Kidney (tissue), 14 donors: ENCODE results near the gene DTNBP1. TPM values are rescaled to one million over a fixed set of nuclear protein-coding genes. Genes with fewer than 3 reads are reported as not detected.

Experiments used
- DNase-seq, 5 donors: peaks; one replicate each; pipeline ENCODE4 v3.0.0-alpha.2; 2013 to 2020
- FAIRE-seq: peaks from 2 replicates; lab custom pipeline; 2012; peaks lifted over from hg19 to GRCh38; lab: Jason Lieb, UNC
- H3K27ac ChIP-seq, 2 donors: one replicate each; pipeline ENCODE4 v1.7.0; 2013; ENCODE audit warnings: low read depth in 2 of 2, low read length in 2 of 2, inconsistent platforms in 1 of 2
- H3K27me3 ChIP-seq: one replicate; pipeline ENCODE4 v1.7.1; 2013; ENCODE audit warnings: low read length, inconsistent platforms; ENCODE audit not compliant: control insufficient read depth, insufficient read depth
- H3K36me3 ChIP-seq, 3 donors: one replicate each; pipeline versions ENCODE4 v1.7.0 to v1.7.1; 2013; ENCODE audit warnings: low read length in 3 of 3, control low read depth in 1 of 3, inconsistent platforms in 1 of 3; ENCODE audit not compliant: insufficient read depth in 3 of 3, control insufficient read depth in 2 of 3
- H3K4me1 ChIP-seq, 3 donors: one replicate each; pipeline versions ENCODE4 v1.7.0 to v1.7.1; 2013; ENCODE audit warnings: low read length in 3 of 3, inconsistent platforms in 1 of 3, low read depth in 1 of 3; ENCODE audit not compliant: control insufficient read depth in 2 of 3, insufficient read depth in 2 of 3
- H3K4me3 ChIP-seq, 3 donors: one replicate each; pipeline versions ENCODE4 v1.7.0 to v1.8.1; 2013; ENCODE audit warnings: low read length in 3 of 3, control low read depth in 1 of 3, inconsistent platforms in 1 of 3
- H3K9ac ChIP-seq, 3 donors: one replicate each; pipeline versions ENCODE4 v1.7.0 to v1.7.1; 2013; ENCODE audit warnings: low read length in 3 of 3, control low read depth in 1 of 3, inconsistent platforms in 1 of 3
- H3K9me3 ChIP-seq, 3 donors: one replicate each; pipeline versions ENCODE4 v1.7.0 to v1.7.1; 2013; ENCODE audit warnings: low read length in 3 of 3, control low read depth in 1 of 3, inconsistent platforms in 1 of 3; ENCODE audit not compliant: control insufficient read depth in 2 of 3, insufficient read depth in 1 of 3
- CTCF ChIP-seq: IDR thresholded peaks from 3 replicates; pipeline ENCODE4 v1.5.1; 2012; ENCODE audit warnings: mild to moderate bottlenecking, moderate library complexity, borderline replicate concordance; ENCODE audit not compliant: insufficient read depth; ENCODE audit errors: extremely low read depth
- intact Hi-C: fragments of 100-400 bp; cut with DNase I; formaldehyde crosslinking; loops from one replicate; pipeline ENCODE4 v1.11.1; 2022
- polyA plus RNA-seq: library from polyadenylated mRNA; stranded (reverse); fragments of 350-450 nt; fragmentation: Illumina TruSeq; extraction: RNeasy Lipid Tissue Mini Kit (QIAGEN cat#74804); gene quantifications from one replicate; pipeline ENCODE4 v1.2.3, GENCODE V29; 2014; ENCODE audit warnings: low read depth, low replicate concordance; ENCODE audit not compliant: insufficient read depth
- total RNA-seq: library from RNA; stranded (reverse); fragmentation: NEBNext Ultra II Directional; extraction: Animal tissue kit (Norgen Biotek cat#: 25700); gene quantifications from one replicate; pipeline ENCODE4 v1.2.1, GENCODE V29; 2021
- donor health status: control.
- donor health status: control.
- donor health status: control.
- donor health status: control.
- donor health status: control.
- donor health status: DM: yes; HTN: yes; CAD: no.
- donor health status: Normal renal cell carcinoma (clear cell type).

Gene DTNBP1
- total and polyA plus RNA-seq, 2 donors from 2014 or later, result 25.2 to 36.2 TPM

- H3K27ac ChIP-seq, result peak overlapping the region; percentile 23 to 41
Observed at GRCh38 chr6:15521582-15521981, 141.2 kb downstream of the DTNBP1 start.

GRCh38 chr6:15520626-15521203 lies 142.1 kb downstream of the DTNBP1 start:
- peak in 1 of 5 donors; percentile 25 for DNase-seq
- Histone ChIP-seq H3K4me1 (peaks cover 0 to 32% (median 23%) of the 10 kb centered on the region in 3 donors), H3K9ac (no peak overlapping the region), H3K36me3 (peaks cover 0 to 30% (median 3%) of the 10 kb centered on the region in 3 donors), H3K27me3 (no peaks in the 10 kb centered on the region), H3K4me3 (no peak overlapping the region), H3K9me3 (no peaks in the 10 kb centered on the region), H3K27ac (no peak overlapping the region)
- intact Hi-C loops, result no loop called here
- FAIRE-seq, result no peak
- no peak for TF ChIP-seq CTCF

More at GRCh38 chr6:15521582-15521981, 141.2 kb downstream of the DTNBP1 start:
- Histone ChIP-seq H3K9ac (peak overlapping the region in 1 of 3 donors; percentile 38), H3K9me3 (no peaks in the 10 kb centered on the region), H3K4me3 (no peak overlapping the region), H3K27me3 (no peaks in the 10 kb centered on the region), H3K4me1 (peaks cover 0 to 34% (median 26%) of the 10 kb centered on the region in 3 donors), H3K36me3 (peaks cover 0 to 30% (median 5%) of the 10 kb centered on the region in 3 donors)
- FAIRE-seq (no peak), DNase-seq (peak in 2 of 5 donors; percentile 15 to 76)
- no peak for TF ChIP-seq CTCF
- intact Hi-C loops, result no loop called here

- FAIRE-seq, result no peak
- H3K9me3 ChIP-seq, result no peaks in the 10 kb centered on the region
- no peak for TF ChIP-seq CTCF
- DNase-seq, result peak in 1 of 5 donors; percentile 19
- no peak overlapping the region for H3K27ac ChIP-seq
- no peaks in the 10 kb centered on the region for H3K27me3 ChIP-seq
- no peak overlapping the region for H3K9ac ChIP-seq
- peaks cover 0 to 22% (median 14%) of the 10 kb centered on the region in 3 donors for H3K4me1 ChIP-seq
- H3K36me3 ChIP-seq, result peaks cover 0 to 30% (median 3%) of the 10 kb centered on the region in 3 donors
- H3K4me3 ChIP-seq, result no peak overlapping the region
- intact Hi-C loops, result no loop called here
Observed at GRCh38 chr6:15519681-15520080, 143.1 kb downstream of the DTNBP1 start.
